Neuronal stem cell (in vitro differentiated cells): ENCODE data around the gene RNF135.
"Not testable (repeated sequence)": the region's sequence is repeated elsewhere in the genome, so short reads cannot be mapped to it uniquely, and the experiment has no call there.

ENCODE experiments used
- DNase-seq: peaks from one replicate; pipeline ENCODE4 v3.0.0-alpha.2; 2013; ENCODE audit warnings: low spot score
- H2AFZ ChIP-seq: one replicate; pipeline ENCODE4 v1.6.1; 2013; ENCODE audit warnings: mild to moderate bottlenecking, low read length, inconsistent platforms
- H2AK5ac ChIP-seq: 2 replicates; pipeline ENCODE4 v1.6.1; 2013; ENCODE audit warnings: low read depth, mild to moderate bottlenecking, inconsistent platforms, low read length, moderate library complexity, mixed read lengths
- H2BK120ac ChIP-seq: 2 replicates; pipeline ENCODE4 v1.6.1; 2013; ENCODE audit warnings: low read depth, mild to moderate bottlenecking, inconsistent platforms, low read length, moderate library complexity, mixed read lengths
- H2BK12ac ChIP-seq: one replicate; pipeline ENCODE4 v1.6.1; 2013; ENCODE audit warnings: low read length, inconsistent platforms
- H2BK15ac ChIP-seq: 2 replicates; pipeline ENCODE4 v1.6.1; 2013; ENCODE audit warnings: mild to moderate bottlenecking, low read length, inconsistent platforms, mixed read lengths
- H2BK5ac ChIP-seq: one replicate; pipeline ENCODE4 v1.6.1; 2013; ENCODE audit warnings: inconsistent platforms, mild to moderate bottlenecking, low read length, moderate library complexity
- H3K14ac ChIP-seq: one replicate; pipeline ENCODE4 v1.6.1; 2013; ENCODE audit warnings: low read length, inconsistent platforms
- H3K18ac ChIP-seq: 2 replicates; pipeline ENCODE4 v1.6.1; 2013; ENCODE audit warnings: low read length, inconsistent platforms
- H3K23ac ChIP-seq: 2 replicates; pipeline ENCODE4 v1.6.1; 2013; ENCODE audit warnings: low read depth, mild to moderate bottlenecking, mixed read lengths, low read length, inconsistent platforms; ENCODE audit not compliant: poor library complexity
- H3K27ac ChIP-seq: replicated peaks from 3 replicates; pipeline ENCODE4 v1.5.1; 2013; ENCODE audit warnings: low read length, inconsistent platforms
- H3K27me3 ChIP-seq, 3 experiments: 2 replicates each; pipeline ENCODE4 v1.6.1; 2013; ENCODE audit warnings: low read length in 3 of 3, mild to moderate bottlenecking in 2 of 3, inconsistent platforms in 1 of 3, low read depth in 1 of 3, mixed read lengths in 1 of 3, moderate library complexity in 1 of 3; ENCODE audit not compliant: control insufficient read depth in 3 of 3, insufficient read depth in 3 of 3
- H3K36me3 ChIP-seq, 2 donors: replicated peaks in 1 of 2; 2 replicates each; pipeline ENCODE4 v1.6.1; 2013; ENCODE audit warnings: low read length in 2 of 2; ENCODE audit not compliant: control insufficient read depth in 2 of 2, insufficient read depth in 2 of 2
- H3K4ac ChIP-seq: 2 replicates; pipeline ENCODE4 v1.6.1; 2013; ENCODE audit warnings: inconsistent platforms, mild to moderate bottlenecking, low read length, moderate library complexity
- H3K4me1 ChIP-seq, 2 donors: 1 replicate in 1 of 2; 2 replicates in 1 of 2; pipeline ENCODE4 v1.6.1; 2013; ENCODE audit warnings: low read length in 2 of 2, low read depth in 1 of 2; ENCODE audit not compliant: control insufficient read depth in 2 of 2, insufficient read depth in 1 of 2
- H3K4me2 ChIP-seq: one replicate; pipeline ENCODE4 v1.6.1; 2013; ENCODE audit warnings: mild to moderate bottlenecking, low read length, inconsistent platforms; ENCODE audit not compliant: insufficient read depth, poor library complexity, severe bottlenecking
- H3K4me3 ChIP-seq, 2 donors: 2 replicates each; pipeline ENCODE4 v1.5.1; 2013; ENCODE audit warnings: low read length in 2 of 2, mild to moderate bottlenecking in 2 of 2, inconsistent platforms in 1 of 2, moderate library complexity in 1 of 2
- H3K79me1 ChIP-seq: one replicate; pipeline ENCODE4 v1.6.1; 2013; ENCODE audit warnings: low read depth, mild to moderate bottlenecking, inconsistent platforms, low read length, moderate library complexity
- H3K9ac ChIP-seq: one replicate; pipeline ENCODE4 v1.6.1; 2013; ENCODE audit warnings: mild to moderate bottlenecking, low read depth, low read length, inconsistent platforms; ENCODE audit not compliant: poor library complexity
- H3K9me3 ChIP-seq, 2 donors: replicated peaks in 1 of 2; 2 replicates each; pipeline versions ENCODE3 to v1.6.1; 2013; ENCODE audit warnings: low read length in 2 of 2, mild to moderate bottlenecking in 2 of 2, inconsistent platforms in 1 of 2, low read depth in 1 of 2, mixed read lengths in 1 of 2, moderate library complexity in 1 of 2; ENCODE audit not compliant: control insufficient read depth in 2 of 2, insufficient read depth in 1 of 2
- H4K8ac ChIP-seq: one replicate; pipeline ENCODE4 v1.6.1; 2013; ENCODE audit warnings: low read depth, mild to moderate bottlenecking, inconsistent platforms, low read length, moderate library complexity
- H4K91ac ChIP-seq: one replicate; pipeline ENCODE4 v1.6.1; 2013; ENCODE audit warnings: low read length, low read depth, mild to moderate bottlenecking, inconsistent platforms; ENCODE audit not compliant: poor library complexity
- whole genome bisulfite sequencing, 2 donors: extraction: QIAGEN DNeasy Blood & Tissue Kit; methylation state at CpG; one replicate each; pipeline ENCODE4 v1.1.7; 2013; ENCODE audit warnings: missing lambda C conversion rate in 2 of 2, mixed read lengths in 1 of 2; ENCODE audit not compliant: insufficient read length in 2 of 2, insufficient replicate concordance in 1 of 2; ENCODE audit errors: extremely low coverage in 2 of 2; 5-methylcytosine and 5-hydroxymethylcytosine counted together

The RNF135 gene

GRCh38 chr17:30929081-30929633, 41.7 kb upstream of the RNF135 start:
- no peaks in the 10 kb centered on the region for H3K79me1 ChIP-seq
- no peak overlapping the region for H3K4me2 ChIP-seq
- H2BK15ac ChIP-seq, result no peak overlapping the region
- H3K9ac ChIP-seq, result no peak overlapping the region
- no peak overlapping the region for H3K18ac ChIP-seq
- WGBS, 2 donors, result no CpG with 5 or more reads among the region's 8 CpGs
- peaks cover 0 to 39% (median 2%) of the 10 kb centered on the region in 3 experiments for H3K27me3 ChIP-seq
- H3K9me3 ChIP-seq, result no peaks in the 10 kb centered on the region
- no peak overlapping the region for H3K27ac ChIP-seq
- H4K8ac ChIP-seq, result no peak overlapping the region
- H3K4me3 ChIP-seq, result no peak overlapping the region
- DNase-seq, result no peak
- no peak overlapping the region for H2BK12ac ChIP-seq
- H4K91ac ChIP-seq, result no peak overlapping the region
- peaks cover 0 to 1% of the 10 kb centered on the region in 2 donors for H3K4me1 ChIP-seq
- no peak overlapping the region for H3K23ac ChIP-seq
- H2AK5ac ChIP-seq, result no peak overlapping the region
- H3K36me3 ChIP-seq, result no peaks in the 10 kb centered on the region
- H2AFZ ChIP-seq, result peak overlapping the region; percentile 54
- no peak overlapping the region for H2BK120ac ChIP-seq
- H3K4ac ChIP-seq, result no peak overlapping the region
- no peak overlapping the region for H2BK5ac ChIP-seq
- no peak overlapping the region for H3K14ac ChIP-seq

DNA sequence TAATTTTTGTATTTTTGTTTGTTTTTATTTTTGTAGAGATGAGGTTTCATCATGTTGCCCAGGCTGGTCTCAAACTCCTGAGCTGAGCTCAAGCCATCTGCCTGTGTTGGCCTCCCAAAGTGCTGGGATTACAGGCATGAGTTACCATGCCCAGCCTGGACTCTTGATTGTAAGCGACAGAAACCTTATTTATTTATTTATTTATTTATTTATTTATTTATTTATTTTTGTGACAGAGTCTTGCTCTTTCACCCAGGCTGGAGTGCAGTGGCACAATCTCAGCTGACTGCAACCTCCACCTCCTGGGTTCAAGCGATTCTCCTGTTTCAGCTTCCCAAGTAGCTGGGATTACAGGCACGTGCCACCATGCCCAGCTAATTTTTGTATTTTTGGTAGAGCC, 41.0 kb upstream of the RNF135 start:
- not testable (repeated sequence) for H3K18ac ChIP-seq, H2BK5ac ChIP-seq, H3K9ac ChIP-seq, H3K4me2 ChIP-seq, H3K9me3 ChIP-seq, H3K79me1 ChIP-seq, H4K91ac ChIP-seq, H2BK12ac ChIP-seq, H2AK5ac ChIP-seq, H3K23ac ChIP-seq, H2AFZ ChIP-seq, H3K27ac ChIP-seq, H3K4me1 ChIP-seq, H2BK120ac ChIP-seq, DNase-seq, H3K4ac ChIP-seq, H3K36me3 ChIP-seq, H3K14ac ChIP-seq, H2BK15ac ChIP-seq, H4K8ac ChIP-seq, H3K4me3 ChIP-seq
- no CpG with 5 or more reads among the region's 3 CpGs for WGBS, 2 donors
- peaks cover 0 to 39% (median 0%) of the 10 kb centered on the region in 3 experiments for H3K27me3 ChIP-seq

- H3K79me1 ChIP-seq, result no peaks in the 10 kb centered on the region
- no peak overlapping the region for H3K14ac ChIP-seq
- H2AFZ ChIP-seq, result no peak overlapping the region
- H3K36me3 ChIP-seq, result no peaks in the 10 kb centered on the region
- H3K23ac ChIP-seq, result no peak overlapping the region
- H2BK12ac ChIP-seq, result no peak overlapping the region
- no peak overlapping the region for H2BK15ac ChIP-seq
- no peak overlapping the region for H4K91ac ChIP-seq
- no peak overlapping the region for H4K8ac ChIP-seq
- no peak overlapping the region for H3K9ac ChIP-seq
- peaks cover 0 to 1% of the 10 kb centered on the region in 2 donors for H3K4me1 ChIP-seq
- H3K27me3 ChIP-seq, result peaks cover 0 to 42% (median 0%) of the 10 kb centered on the region in 3 experiments
- H3K4me2 ChIP-seq, result no peak overlapping the region
- H3K18ac ChIP-seq, result no peak overlapping the region
- no peak overlapping the region for H2AK5ac ChIP-seq
- H2BK5ac ChIP-seq, result no peak overlapping the region
- no peak overlapping the region for H3K27ac ChIP-seq
- no peak for DNase-seq
- WGBS, 2 donors, result no CpG with 5 or more reads among the region's 3 CpGs
- H3K4ac ChIP-seq, result no peak overlapping the region
- no peak overlapping the region for H3K4me3 ChIP-seq
- H3K9me3 ChIP-seq, result no peaks in the 10 kb centered on the region
- H2BK120ac ChIP-seq, result no peak overlapping the region
Observed at GRCh38 chr17:30930495-30930894, 40.3 kb upstream of the RNF135 start.

- not testable (repeated sequence) for H2BK15ac ChIP-seq, H2AK5ac ChIP-seq, H2AFZ ChIP-seq, H3K18ac ChIP-seq, H3K4me3 ChIP-seq, H3K4ac ChIP-seq, H3K14ac ChIP-seq, H3K79me1 ChIP-seq, H4K8ac ChIP-seq, H3K27ac ChIP-seq, H3K4me1 ChIP-seq, H3K9me3 ChIP-seq, DNase-seq, H3K4me2 ChIP-seq, H3K36me3 ChIP-seq, H4K91ac ChIP-seq, H3K23ac ChIP-seq, H2BK120ac ChIP-seq, H2BK12ac ChIP-seq, H2BK5ac ChIP-seq, H3K9ac ChIP-seq
- H3K27me3 ChIP-seq, result peaks cover 0 to 37% (median 0%) of the 10 kb centered on the region in 3 experiments
- WGBS, 2 donors, result no CpG with 5 or more reads among the region's 8 CpGs
Observed at GRCh38 chr17:30931582-30931981, 39.3 kb upstream of the RNF135 start.
